ENCODE measurements around the gene NAA80. TPM values are rescaled to one million over a fixed set of nuclear protein-coding genes. Genes with fewer than 3 reads are reported as not detected.

The NAA80 gene
- total and polyA plus RNA-seq, 10 of the 15 experiments (the other 5 are each of a cell fraction or from before 2014, with no cell fraction given): 0.48 to 12.7 (median 6.7) TPM

- TF ChIP-seq CEBPZ (IDR thresholded peaks at IDR 0.05; ENCODE audit: low read depth, low read length) (no peak), JUNB (IDR thresholded peaks at IDR 0.05) (no peak), CREB1 (IDR thresholded peaks at IDR 0.05; ENCODE audit: low read depth) (no peak), RAD21 (IDR thresholded peaks at IDR 0.05; ENCODE audit: insufficient read depth, low read depth, low read length) (no peak), BCL11A (IDR thresholded peaks at IDR 0.05; ENCODE audit: low read depth, low read length) (no peak), ZNF207 (IDR thresholded peaks at IDR 0.05; ENCODE audit: borderline replicate concordance) (no peak), SMAD5 (IDR thresholded peaks at IDR 0.05; ENCODE audit: low read depth) (no peak), YBX1 (IDR thresholded peaks at IDR 0.05) (no peak), E2F8 (IDR thresholded peaks at IDR 0.05; ENCODE audit: low read depth, partially characterized antibody) (no peak), IKZF2 (IDR thresholded peaks at IDR 0.05) (no peak)
- TF ChIP-seq, protein P1, sequence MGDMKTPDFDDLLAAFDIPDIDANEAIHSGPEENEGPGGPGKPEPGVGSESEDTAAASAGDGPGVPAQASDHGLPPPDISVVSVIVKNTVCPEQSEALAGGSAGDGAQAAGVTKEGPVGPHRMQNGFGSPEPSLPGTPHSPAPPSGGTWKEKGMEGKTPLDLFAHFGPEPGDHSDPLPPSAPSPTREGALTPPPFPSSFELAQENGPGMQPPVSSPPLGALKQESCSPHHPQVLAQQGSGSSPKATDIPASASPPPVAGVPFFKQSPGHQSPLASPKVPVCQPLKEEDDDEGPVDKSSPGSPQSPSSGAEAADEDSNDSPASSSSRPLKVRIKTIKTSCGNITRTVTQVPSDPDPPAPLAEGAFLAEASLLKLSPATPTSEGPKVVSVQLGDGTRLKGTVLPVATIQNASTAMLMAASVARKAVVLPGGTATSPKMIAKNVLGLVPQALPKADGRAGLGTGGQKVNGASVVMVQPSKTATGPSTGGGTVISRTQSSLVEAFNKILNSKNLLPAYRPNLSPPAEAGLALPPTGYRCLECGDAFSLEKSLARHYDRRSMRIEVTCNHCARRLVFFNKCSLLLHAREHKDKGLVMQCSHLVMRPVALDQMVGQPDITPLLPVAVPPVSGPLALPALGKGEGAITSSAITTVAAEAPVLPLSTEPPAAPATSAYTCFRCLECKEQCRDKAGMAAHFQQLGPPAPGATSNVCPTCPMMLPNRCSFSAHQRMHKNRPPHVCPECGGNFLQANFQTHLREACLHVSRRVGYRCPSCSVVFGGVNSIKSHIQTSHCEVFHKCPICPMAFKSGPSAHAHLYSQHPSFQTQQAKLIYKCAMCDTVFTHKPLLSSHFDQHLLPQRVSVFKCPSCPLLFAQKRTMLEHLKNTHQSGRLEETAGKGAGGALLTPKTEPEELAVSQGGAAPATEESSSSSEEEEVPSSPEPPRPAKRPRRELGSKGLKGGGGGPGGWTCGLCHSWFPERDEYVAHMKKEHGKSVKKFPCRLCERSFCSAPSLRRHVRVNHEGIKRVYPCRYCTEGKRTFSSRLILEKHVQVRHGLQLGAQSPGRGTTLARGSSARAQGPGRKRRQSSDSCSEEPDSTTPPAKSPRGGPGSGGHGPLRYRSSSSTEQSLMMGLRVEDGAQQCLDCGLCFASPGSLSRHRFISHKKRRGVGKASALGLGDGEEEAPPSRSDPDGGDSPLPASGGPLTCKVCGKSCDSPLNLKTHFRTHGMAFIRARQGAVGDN (IDR thresholded peaks at IDR 0.05): no peak
These were observed 40.9 kb upstream of the NAA80 start (continued) for GRCh38 chr3:50340147-50340447.

All from GM12878 (cell line).